Uterus (tissue), 4 donors: Measurements from ENCODE around the gene SVOP. TPM values are rescaled to one million over a fixed set of nuclear protein-coding genes. Genes with fewer than 3 reads are reported as not detected.

Experiments used
- DNase-seq, 2 donors: peaks; one replicate each; pipeline ENCODE4 v3.0.0-alpha.2; 2019 to 2020
- H3K27ac ChIP-seq, 2 donors: fragments of 200-600 bp; sonication (generic); 1 replicate in 1 of 2; 2 replicates in 1 of 2; pipeline ENCODE4 v1.5.1; 2016 to 2018
- H3K27me3 ChIP-seq, 2 donors: fragments of 200-600 bp; sonication (generic); one replicate each; pipeline ENCODE4 v1.5.1; 2018 to 2019; ENCODE audit warnings: control low read depth in 1 of 2
- H3K36me3 ChIP-seq, 2 donors: fragments of 200-600 bp; sonication (generic); one replicate each; pipeline ENCODE4 v1.5.1; 2019; ENCODE audit warnings: control low read depth in 1 of 2
- H3K4me1 ChIP-seq, 2 donors: fragments of 200-600 bp; sonication (generic); one replicate each; pipeline ENCODE4 v1.5.1; 2018 to 2019; ENCODE audit warnings: control low read depth in 1 of 2
- H3K4me3 ChIP-seq, 2 donors: fragments of 200-600 bp; sonication (generic); 1 replicate in 1 of 2; 2 replicates in 1 of 2; pipeline ENCODE4 v1.5.1; 2018 to 2019; ENCODE audit warnings: mild to moderate bottlenecking in 1 of 2
- H3K9me3 ChIP-seq, 2 donors: fragments of 200-600 bp; sonication (generic); one replicate each; pipeline ENCODE4 v1.5.1; 2019; ENCODE audit warnings: control low read depth in 1 of 2
- CTCF ChIP-seq, 4 experiments: fragments of 200-600 bp in 2 of 4; fragments of 450-650 bp in 2 of 4; sonication (generic) in 2 of 4; IDR thresholded peaks; one replicate each; pipeline ENCODE4 v1.5.1; 2016 to 2019; ENCODE audit warnings: antibody characterized with exemption in 4 of 4, mild to moderate bottlenecking in 2 of 4, moderate library complexity in 1 of 4
- POLR2A ChIP-seq, 2 donors: fragments of 450-650 bp; IDR thresholded peaks; one replicate each; pipeline ENCODE4 v1.6.1; 2016; ENCODE audit warnings: antibody characterized with exemption in 2 of 2, mild to moderate bottlenecking in 1 of 2, moderate library complexity in 1 of 2
- intact Hi-C: fragments of 100-400 bp; cut with DNase I; formaldehyde crosslinking; loops from one replicate; pipeline ENCODE4 v1.15.1; 2023; ENCODE audit warnings: low total_unique reads
- total RNA-seq, 4 donors: library from RNA; depleted of rRNA in 3 of 4; stranded (reverse); fragments of >200 nt in 3 of 4; gene quantifications; one replicate each; pipeline versions ENCODE4 v1.1.0 to v1.2.4, GENCODE V29; 2014 to 2023
- donor health status: DM: yes; HTN: yes; CAD: no.

The SVOP gene
- total RNA-seq, 4 donors from 2014 or later = 0.14 TPM; not detected in 3

GRCh38 chr12:108911915-108912314 lies 109.0 kb downstream of the SVOP start:
- intact Hi-C loops = no loop called here
- Histone ChIP-seq H3K27me3 (no peaks in the 10 kb centered on the region), H3K9me3 (no peaks in the 10 kb centered on the region), H3K4me1 (no peaks in the 10 kb centered on the region), H3K36me3 (no peaks in the 10 kb centered on the region), H3K4me3 (no peak overlapping the region), H3K27ac (no peak overlapping the region)
- TF ChIP-seq POLR2A (IDR thresholded peaks at IDR 0.05) (no peak), CTCF (IDR thresholded peaks at IDR 0.05) (no peak)
- no peak for DNase-seq

DNA sequence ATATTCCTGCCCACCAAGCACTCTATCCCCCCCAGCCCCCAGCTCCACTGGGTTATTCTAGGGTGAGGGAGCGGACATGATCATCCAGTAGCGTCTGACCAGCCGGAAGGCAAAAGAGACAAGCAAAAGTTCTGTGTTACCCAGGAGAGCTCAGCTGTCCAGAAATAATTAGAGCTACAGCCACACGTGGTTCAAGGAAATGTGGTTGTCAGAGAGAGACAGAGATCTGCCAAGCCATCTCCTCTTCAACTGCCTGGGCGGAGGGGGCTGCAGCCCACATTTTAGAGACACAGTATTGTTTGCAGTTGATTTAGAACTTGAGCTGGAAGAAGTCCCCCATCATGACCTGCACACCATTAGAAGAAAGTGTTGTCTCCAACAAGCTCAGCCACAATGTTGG lies 110.5 kb downstream of the SVOP start:
- intact Hi-C loops = no loop called here
- TF ChIP-seq CTCF (IDR thresholded peaks at IDR 0.05) (no peak), POLR2A (IDR thresholded peaks at IDR 0.05) (no peak)
- H3K27ac ChIP-seq = no peak overlapping the region
- no peaks in the 10 kb centered on the region for H3K36me3 ChIP-seq
- no peak overlapping the region for H3K4me3 ChIP-seq
- no peaks in the 10 kb centered on the region for H3K27me3 ChIP-seq
- no peaks in the 10 kb centered on the region for H3K9me3 ChIP-seq
- no peak for DNase-seq
- no peaks in the 10 kb centered on the region for H3K4me1 ChIP-seq

DNA sequence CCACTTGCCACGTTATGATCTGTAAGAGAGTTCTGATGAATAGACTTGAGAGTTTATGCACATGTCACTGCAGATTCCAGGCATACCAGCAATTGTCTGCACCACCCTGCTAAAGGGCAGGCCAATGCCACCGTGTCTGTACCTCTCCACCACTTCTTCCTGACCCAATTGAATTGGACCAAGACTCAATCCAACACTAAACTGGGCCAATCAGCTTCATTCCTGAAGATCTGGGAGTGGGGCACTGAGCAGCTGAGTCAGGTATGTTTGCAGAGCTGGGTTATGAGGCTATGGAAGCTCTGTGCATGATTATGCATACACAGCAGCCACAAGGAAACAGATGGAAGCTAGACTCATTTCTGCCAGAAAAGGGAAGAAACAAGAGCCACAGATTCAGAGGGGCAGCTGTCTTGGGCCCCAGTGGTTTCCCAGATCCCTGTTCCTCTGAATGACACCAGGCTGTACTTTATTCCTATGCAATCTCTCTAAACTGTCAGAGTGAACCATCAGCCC lies 113.0 kb downstream of the SVOP start:
- H3K27me3 ChIP-seq = no peaks in the 10 kb centered on the region
- H3K9me3 ChIP-seq = no peaks in the 10 kb centered on the region
- no peaks in the 10 kb centered on the region for H3K36me3 ChIP-seq
- H3K4me1 ChIP-seq = no peaks in the 10 kb centered on the region
- H3K4me3 ChIP-seq = no peak overlapping the region
- H3K27ac ChIP-seq = no peak overlapping the region
- intact Hi-C loops = no loop called here
- no peak for DNase-seq
- TF ChIP-seq POLR2A (IDR thresholded peaks at IDR 0.05) (no peak), CTCF (IDR thresholded peaks at IDR 0.05) (no peak)

- Histone ChIP-seq H3K4me3 (no peak overlapping the region), H3K36me3 (no peaks in the 10 kb centered on the region), H3K27me3 (no peaks in the 10 kb centered on the region), H3K9me3 (no peaks in the 10 kb centered on the region), H3K4me1 (no peaks in the 10 kb centered on the region), H3K27ac (no peak overlapping the region)
- intact Hi-C loops = no loop called here
- no peak for TF ChIP-seq CTCF (IDR thresholded peaks at IDR 0.05)
- TF ChIP-seq POLR2A (IDR thresholded peaks at IDR 0.05) = no peak
- no peak for DNase-seq
Measured at GRCh38 chr12:108906971-108907370, 113.9 kb downstream of the SVOP start.

- H3K36me3 ChIP-seq = no peaks in the 10 kb centered on the region
- intact Hi-C loops = no loop called here
- TF ChIP-seq CTCF (IDR thresholded peaks at IDR 0.05) (no peak), POLR2A (IDR thresholded peaks at IDR 0.05) (no peak)
Measured at GRCh38 chr12:108905725-108906124, 115.1 kb downstream of the SVOP start.

More at GRCh38 chr12:108905725-108906124, 115.1 kb downstream of the SVOP start:
- no peaks in the 10 kb centered on the region for H3K9me3 ChIP-seq
- H3K27me3 ChIP-seq = no peaks in the 10 kb centered on the region
- H3K27ac ChIP-seq = no peak overlapping the region
- H3K4me1 ChIP-seq = no peaks in the 10 kb centered on the region
- DNase-seq = no peak
- H3K4me3 ChIP-seq = no peak overlapping the region
